B cell (primary cell): Measurements from ENCODE around the gene CCL26. TPM values are rescaled to one million over a fixed set of nuclear protein-coding genes. Genes with fewer than 3 reads are reported as not detected.

ENCODE experiments used
- ATAC-seq: fragments of 200-7000 bp; cut with Tn5 transposase; one replicate; pipeline ENCODE4 v1.10.0; 2021; ENCODE audit warnings: low read depth, mild to moderate bottlenecking, moderate number of reproducible peaks, moderate library complexity
- CTCF ChIA-PET: fragments of 350-600 bp; sonication (Branson Sonifier 250); formaldehyde crosslinking; loops from one replicate; lab custom pipeline; 2021; ENCODE audit warnings: antibody characterized with exemption, inconsistent platforms; lab: Charles Lee
- POLR2A ChIA-PET: fragments of 350-600 bp; sonication (Branson Sonifier 250); formaldehyde crosslinking; loops from one replicate; lab custom pipeline; 2021; ENCODE audit warnings: antibody characterized with exemption; lab: Charles Lee
- DNase-seq: peaks from one replicate; pipeline ENCODE4 v3.0.0; 2013
- H2AFZ ChIP-seq: 2 replicates; pipeline ENCODE4 v1.6.1; 2012; ENCODE audit warnings: mild to moderate bottlenecking, low read depth, low read length; ENCODE audit not compliant: insufficient read depth, poor library complexity, severe bottlenecking
- H3K27ac ChIP-seq, 2 donors: 1 replicate in 1 of 2; 2 replicates in 1 of 2; pipeline ENCODE4 v1.5.1; 2012 to 2013; ENCODE audit warnings: low read length in 2 of 2, mild to moderate bottlenecking in 2 of 2, moderate library complexity in 1 of 2
- H3K27me3 ChIP-seq, 4 experiments: fragments of 200-600 bp in 1 of 4; sonication (generic) in 1 of 4; replicated peaks in 1 of 4; 1 replicate in 2 of 4; 2 replicates in 2 of 4; pipeline versions ENCODE4 v1.6.1 to v1.7.0; 2013 to 2016; ENCODE audit warnings: low read length in 3 of 4, mild to moderate bottlenecking in 2 of 4, mixed read lengths in 1 of 4, moderate library complexity in 1 of 4; ENCODE audit not compliant: insufficient read depth in 4 of 4, control insufficient read depth in 3 of 4; ENCODE audit errors: control extremely low read depth in 1 of 4
- H3K36me3 ChIP-seq, 2 experiments: replicated peaks in 1 of 2; 1 replicate in 1 of 2; 2 replicates in 1 of 2; pipeline versions ENCODE4 v1.6.1 to v1.7.1; 2013; ENCODE audit warnings: low read length in 1 of 2; ENCODE audit not compliant: insufficient read depth in 2 of 2, control insufficient read depth in 1 of 2; ENCODE audit errors: control extremely low read depth in 1 of 2, extremely low read depth in 1 of 2
- H3K4me1 ChIP-seq, 2 donors: fragments of 200-600 bp in 1 of 2; sonication (generic) in 1 of 2; 1 replicate in 1 of 2; 2 replicates in 1 of 2; pipeline versions ENCODE4 v1.5.1 to v1.6.1; 2013 to 2017; ENCODE audit warnings: low read length in 2 of 2; ENCODE audit not compliant: control insufficient read depth in 2 of 2, insufficient read depth in 2 of 2
- H3K4me2 ChIP-seq: replicated peaks from 2 replicates; pipeline ENCODE3; 2012; ENCODE audit warnings: mild to moderate bottlenecking, low read depth, low read length; ENCODE audit not compliant: poor library complexity, severe bottlenecking
- H3K4me3 ChIP-seq, 5 experiments: fragments of 200-600 bp in 1 of 5; sonication (generic) in 1 of 5; 1 replicate in 3 of 5; 2 replicates in 2 of 5; pipeline versions ENCODE4 v1.5.1 to v1.7.0; 2011 to 2016; ENCODE audit warnings: low read length in 4 of 5, mild to moderate bottlenecking in 4 of 5, low read depth in 2 of 5, control low read depth in 1 of 5, moderate library complexity in 1 of 5; ENCODE audit not compliant: insufficient read depth in 1 of 5; ENCODE audit errors: control extremely low read depth in 1 of 5, extremely low read depth in 1 of 5
- H3K79me2 ChIP-seq: fragments of 200-600 bp; sonication (generic); one replicate; pipeline ENCODE4 v1.6.0; 2016; ENCODE audit warnings: low read length; ENCODE audit not compliant: control insufficient read depth, insufficient read depth
- H3K9ac ChIP-seq: fragments of 200-600 bp; sonication (generic); 2 replicates; pipeline ENCODE4 v1.6.1; 2017; ENCODE audit warnings: mild to moderate bottlenecking, low read length, moderate library complexity
- H3K9me3 ChIP-seq, 3 donors: one replicate each; pipeline versions ENCODE4 v1.6.1 to v1.7.1; 2013; ENCODE audit warnings: low read length in 2 of 3; ENCODE audit not compliant: control insufficient read depth in 2 of 3, insufficient read depth in 1 of 3; ENCODE audit errors: control extremely low read depth in 1 of 3
- H4K20me1 ChIP-seq: 2 replicates; pipeline ENCODE4 v1.6.0; 2012; ENCODE audit warnings: mild to moderate bottlenecking, low read length; ENCODE audit not compliant: insufficient read depth, control insufficient read depth, poor library complexity, severe bottlenecking
- H3K27ac Mint-ChIP-seq: one replicate; pipeline ENCODE4 v1.8.0; 2021; ENCODE audit warnings: mixed read lengths
- H3K27me3 Mint-ChIP-seq: one replicate; pipeline ENCODE4 v1.8.0; 2021; ENCODE audit warnings: mixed read lengths
- H3K4me1 Mint-ChIP-seq: one replicate; pipeline ENCODE4 v1.8.0; 2021; ENCODE audit warnings: mixed read lengths
- H3K4me3 Mint-ChIP-seq: one replicate; pipeline ENCODE4 v1.8.0; 2021; ENCODE audit warnings: mixed read lengths
- H3K9me3 Mint-ChIP-seq: one replicate; pipeline ENCODE4 v1.8.0; 2022; ENCODE audit warnings: mixed read lengths; ENCODE audit not compliant: insufficient read depth
- EZH2 ChIP-seq: IDR thresholded peaks from 2 replicates; pipeline ENCODE4 v1.6.1; 2012; ENCODE audit warnings: borderline replicate concordance, low read depth, mild to moderate bottlenecking, moderate library complexity, low read length; ENCODE audit not compliant: insufficient read depth, poor library complexity, severe bottlenecking
- WGBS: methylation state at CpG from one replicate; pipeline ENCODE4 v1.1.5; 2013; ENCODE audit warnings: missing lambda C conversion rate; ENCODE audit not compliant: insufficient coverage; 5-methylcytosine and 5-hydroxymethylcytosine counted together
- intact Hi-C: fragments of 100-400 bp; cut with micrococcal nuclease; formaldehyde crosslinking; loops from one replicate; pipeline ENCODE4 v1.10.0; 2022
- polyA plus RNA-seq: library from polyadenylated mRNA; depleted of rRNA; stranded (reverse); fragments of >200 nt; gene quantifications from 2 replicates; pipeline ENCODE4 v1.2.3, GENCODE V29; 2012
- total RNA-seq, 2 donors: library from RNA; stranded (reverse); fragments of 120-200 nt in 1 of 2; gene quantifications; 1 replicate in 1 of 2; 2 replicates in 1 of 2; pipeline versions ENCODE4 v1.2.3 to v1.2.4, GENCODE V29; 2013 to 2022
- TF ChIP-seq, protein P1 (sequence below): fragments of 200-600 bp; IDR thresholded peaks from one replicate; pipeline ENCODE4 v1.8.0; 2022; ENCODE audit warnings: antibody characterized with exemption, mild to moderate bottlenecking

The CCL26 gene
- total and polyA plus RNA-seq, 2 donors (not counting 1 experiment from before 2014, with no cell fraction given) = not detected

DNA sequence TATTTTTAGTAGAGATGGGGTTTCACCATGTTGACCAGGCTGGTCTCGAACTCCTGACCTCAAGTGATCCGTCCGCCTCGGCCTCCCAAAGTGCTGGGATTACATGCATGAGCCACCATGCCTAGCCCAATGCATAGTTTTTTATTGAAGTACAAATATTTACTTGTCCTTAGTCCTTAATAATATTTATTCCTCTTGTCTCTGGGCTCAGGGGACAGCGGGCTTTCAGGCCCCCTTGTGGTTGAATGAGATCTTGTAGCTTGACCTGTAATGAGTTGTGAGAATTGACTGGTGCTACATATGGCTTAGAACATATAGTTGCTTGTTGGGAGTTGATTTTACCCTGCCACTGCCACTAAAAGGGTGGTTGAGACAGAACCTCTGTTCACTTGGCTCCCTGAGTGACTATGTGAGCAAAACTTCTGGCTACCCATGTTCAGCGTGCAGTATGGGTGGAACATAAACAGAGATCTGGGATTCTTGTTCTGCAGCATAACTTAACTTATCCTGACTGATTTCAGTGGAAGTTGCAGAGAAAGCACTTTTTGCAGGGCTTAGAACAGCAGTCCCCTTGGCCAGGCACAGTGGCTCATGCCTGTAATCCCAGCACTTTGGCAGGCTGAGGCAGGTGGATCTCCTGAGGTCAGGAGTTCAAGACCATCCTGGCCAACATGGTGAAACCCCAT is 14.9 kb downstream of the CCL26 start:
- Mint-ChIP-seq H3K4me3 (no peak overlapping the region), H3K27ac (no peak overlapping the region), H3K9me3 (no peaks in the 10 kb centered on the region), H3K27me3 (no peaks in the 10 kb centered on the region), H3K4me1 (peaks cover 5% of the 10 kb centered on the region)
- ATAC-seq (no peak), DNase-seq (peak; percentile 37)
- CTCF ChIA-PET = interaction anchor here (1.0 to 1.3 kb wide), 2 partner anchors 16 to 95 kb away, joined by 3 to 4 read pairs; no protein-coding TSS in a partner anchor
- TF ChIP-seq, protein P1, sequence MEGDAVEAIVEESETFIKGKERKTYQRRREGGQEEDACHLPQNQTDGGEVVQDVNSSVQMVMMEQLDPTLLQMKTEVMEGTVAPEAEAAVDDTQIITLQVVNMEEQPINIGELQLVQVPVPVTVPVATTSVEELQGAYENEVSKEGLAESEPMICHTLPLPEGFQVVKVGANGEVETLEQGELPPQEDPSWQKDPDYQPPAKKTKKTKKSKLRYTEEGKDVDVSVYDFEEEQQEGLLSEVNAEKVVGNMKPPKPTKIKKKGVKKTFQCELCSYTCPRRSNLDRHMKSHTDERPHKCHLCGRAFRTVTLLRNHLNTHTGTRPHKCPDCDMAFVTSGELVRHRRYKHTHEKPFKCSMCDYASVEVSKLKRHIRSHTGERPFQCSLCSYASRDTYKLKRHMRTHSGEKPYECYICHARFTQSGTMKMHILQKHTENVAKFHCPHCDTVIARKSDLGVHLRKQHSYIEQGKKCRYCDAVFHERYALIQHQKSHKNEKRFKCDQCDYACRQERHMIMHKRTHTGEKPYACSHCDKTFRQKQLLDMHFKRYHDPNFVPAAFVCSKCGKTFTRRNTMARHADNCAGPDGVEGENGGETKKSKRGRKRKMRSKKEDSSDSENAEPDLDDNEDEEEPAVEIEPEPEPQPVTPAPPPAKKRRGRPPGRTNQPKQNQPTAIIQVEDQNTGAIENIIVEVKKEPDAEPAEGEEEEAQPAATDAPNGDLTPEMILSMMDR = peak; percentile 28
- TF ChIP-seq EZH2 = no peak
- no peaks in the 10 kb centered on the region for H3K79me2 ChIP-seq
- H3K27me3 ChIP-seq = no peaks in the 10 kb centered on the region
- H3K27ac ChIP-seq = no peak overlapping the region
- no peak overlapping the region for H3K4me2 ChIP-seq
- H2AFZ ChIP-seq = no peak overlapping the region
- 70% methylated on average over 2 of the region's 6 CpGs for WGBS
- intact Hi-C loops = no loop called here
- no peaks in the 10 kb centered on the region for H3K9me3 ChIP-seq
- H3K36me3 ChIP-seq = no peaks in the 10 kb centered on the region
- H3K4me3 ChIP-seq = no peak overlapping the region
- H4K20me1 ChIP-seq = no peaks in the 10 kb centered on the region
- H3K9ac ChIP-seq = no peak overlapping the region
- POLR2A ChIA-PET = interaction anchor here (1.0 kb wide), 1 partner anchor 18 kb away, joined by 4 read pairs; the partner anchor contains the start of gene HIP1
- H3K4me1 ChIP-seq = no peaks in the 10 kb centered on the region
